Glutamatergic neuron (in vitro differentiated cells): ENCODE measurements around the gene PCED1A. TPM values are rescaled to one million over a fixed set of nuclear protein-coding genes. Genes with fewer than 3 reads are reported as not detected.

ENCODE experiments used
- DNase-seq: peaks from one replicate; pipeline ENCODE4 v3.0.0; 2022
- H3K27ac Mint-ChIP-seq: one replicate; pipeline ENCODE4 v1.8.0; 2020; ENCODE audit warnings: mild to moderate bottlenecking, mixed read lengths, inconsistent platforms; ENCODE audit not compliant: unreplicated experiment
- H3K27me3 Mint-ChIP-seq: one replicate; pipeline ENCODE4 v1.8.0; 2020; ENCODE audit warnings: mild to moderate bottlenecking, moderate library complexity, mixed read lengths, inconsistent platforms; ENCODE audit not compliant: unreplicated experiment
- H3K36me3 Mint-ChIP-seq: one replicate; pipeline ENCODE4 v1.8.0; 2020; ENCODE audit warnings: mild to moderate bottlenecking, mixed read lengths, inconsistent platforms; ENCODE audit not compliant: unreplicated experiment
- H3K4me1 Mint-ChIP-seq: one replicate; pipeline ENCODE4 v1.8.0; 2020; ENCODE audit warnings: mild to moderate bottlenecking, low read depth, mixed read lengths, inconsistent platforms; ENCODE audit not compliant: unreplicated experiment
- H3K4me3 Mint-ChIP-seq: one replicate; pipeline ENCODE4 v1.8.0; 2020; ENCODE audit warnings: mild to moderate bottlenecking, mixed read lengths, inconsistent platforms; ENCODE audit not compliant: unreplicated experiment
- H3K9me3 Mint-ChIP-seq: one replicate; pipeline ENCODE4 v1.8.0; 2020; ENCODE audit warnings: mild to moderate bottlenecking, moderate library complexity, mixed read lengths, inconsistent platforms; ENCODE audit not compliant: unreplicated experiment
- total RNA-seq: library from RNA; stranded (reverse); fragmentation: NEBNext Ultra II Directional; extraction: Animal tissue kit (Norgen Biotek cat#: 25700); gene quantifications from one replicate; pipeline ENCODE4 v1.2.1, GENCODE V29; 2021; ENCODE audit not compliant: unreplicated experiment
- TF ChIP-seq, protein P1 (sequence below): fragments of 200-600 bp; sonication (generic); IDR thresholded peaks from one replicate; pipeline ENCODE4 v1.5.0; 2021; ENCODE audit not compliant: partially characterized antibody, unreplicated experiment

The PCED1A gene
- total RNA-seq, 1 donor from 2014 or later, result 41.6 TPM

DNA sequence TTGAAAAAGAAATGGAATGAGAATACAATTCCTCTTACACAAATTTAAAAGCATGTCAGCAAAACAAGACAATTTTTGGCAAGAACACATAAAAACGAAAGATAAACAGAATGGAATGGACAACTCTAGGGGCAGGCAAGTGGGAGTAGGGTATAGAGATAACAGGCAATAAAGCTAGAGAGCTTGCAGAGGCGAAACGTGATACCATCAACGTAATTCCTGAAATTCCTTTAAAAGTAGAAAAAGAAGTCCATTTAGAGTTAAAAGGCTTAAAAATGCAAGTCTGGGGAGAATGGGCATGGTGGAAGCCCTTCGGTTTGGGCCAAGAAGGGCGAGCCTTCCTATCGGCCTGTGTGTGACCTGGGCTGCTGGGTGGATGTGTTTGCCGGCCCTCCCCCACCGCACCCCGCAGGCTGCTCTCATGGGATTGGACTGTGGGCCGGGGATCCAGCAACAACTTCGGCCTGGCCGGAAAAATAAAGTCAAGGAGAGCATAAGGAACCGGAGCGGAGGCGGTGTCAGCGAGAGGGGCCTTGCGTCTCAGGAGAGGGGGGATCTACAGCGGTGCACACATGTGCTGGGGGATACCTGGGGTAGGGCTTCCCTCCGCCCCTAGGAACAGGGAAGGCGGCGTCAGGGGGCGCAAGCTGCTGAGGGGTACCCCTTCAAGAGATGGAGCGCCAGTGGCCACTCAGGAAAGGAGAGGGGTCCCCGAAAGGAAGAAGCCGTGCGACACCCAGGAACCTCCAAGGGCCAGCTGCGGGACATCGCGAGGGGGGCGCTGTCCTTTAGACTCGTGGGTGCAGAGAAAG, 20.2 kb downstream of the PCED1A start:
- DNase-seq, result no peak
- H3K36me3 Mint-ChIP-seq, result peaks cover 5% of the 10 kb centered on the region
- peaks cover 16% of the 10 kb centered on the region for H3K27me3 Mint-ChIP-seq
- H3K27ac Mint-ChIP-seq, result no peak overlapping the region
- H3K9me3 Mint-ChIP-seq, result peaks cover 9% of the 10 kb centered on the region
- TF ChIP-seq, protein P1, sequence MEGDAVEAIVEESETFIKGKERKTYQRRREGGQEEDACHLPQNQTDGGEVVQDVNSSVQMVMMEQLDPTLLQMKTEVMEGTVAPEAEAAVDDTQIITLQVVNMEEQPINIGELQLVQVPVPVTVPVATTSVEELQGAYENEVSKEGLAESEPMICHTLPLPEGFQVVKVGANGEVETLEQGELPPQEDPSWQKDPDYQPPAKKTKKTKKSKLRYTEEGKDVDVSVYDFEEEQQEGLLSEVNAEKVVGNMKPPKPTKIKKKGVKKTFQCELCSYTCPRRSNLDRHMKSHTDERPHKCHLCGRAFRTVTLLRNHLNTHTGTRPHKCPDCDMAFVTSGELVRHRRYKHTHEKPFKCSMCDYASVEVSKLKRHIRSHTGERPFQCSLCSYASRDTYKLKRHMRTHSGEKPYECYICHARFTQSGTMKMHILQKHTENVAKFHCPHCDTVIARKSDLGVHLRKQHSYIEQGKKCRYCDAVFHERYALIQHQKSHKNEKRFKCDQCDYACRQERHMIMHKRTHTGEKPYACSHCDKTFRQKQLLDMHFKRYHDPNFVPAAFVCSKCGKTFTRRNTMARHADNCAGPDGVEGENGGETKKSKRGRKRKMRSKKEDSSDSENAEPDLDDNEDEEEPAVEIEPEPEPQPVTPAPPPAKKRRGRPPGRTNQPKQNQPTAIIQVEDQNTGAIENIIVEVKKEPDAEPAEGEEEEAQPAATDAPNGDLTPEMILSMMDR, result no peak
- H3K4me3 Mint-ChIP-seq, result peak overlapping the region; percentile 60
- H3K4me1 Mint-ChIP-seq, result peaks cover 3% of the 10 kb centered on the region

DNA sequence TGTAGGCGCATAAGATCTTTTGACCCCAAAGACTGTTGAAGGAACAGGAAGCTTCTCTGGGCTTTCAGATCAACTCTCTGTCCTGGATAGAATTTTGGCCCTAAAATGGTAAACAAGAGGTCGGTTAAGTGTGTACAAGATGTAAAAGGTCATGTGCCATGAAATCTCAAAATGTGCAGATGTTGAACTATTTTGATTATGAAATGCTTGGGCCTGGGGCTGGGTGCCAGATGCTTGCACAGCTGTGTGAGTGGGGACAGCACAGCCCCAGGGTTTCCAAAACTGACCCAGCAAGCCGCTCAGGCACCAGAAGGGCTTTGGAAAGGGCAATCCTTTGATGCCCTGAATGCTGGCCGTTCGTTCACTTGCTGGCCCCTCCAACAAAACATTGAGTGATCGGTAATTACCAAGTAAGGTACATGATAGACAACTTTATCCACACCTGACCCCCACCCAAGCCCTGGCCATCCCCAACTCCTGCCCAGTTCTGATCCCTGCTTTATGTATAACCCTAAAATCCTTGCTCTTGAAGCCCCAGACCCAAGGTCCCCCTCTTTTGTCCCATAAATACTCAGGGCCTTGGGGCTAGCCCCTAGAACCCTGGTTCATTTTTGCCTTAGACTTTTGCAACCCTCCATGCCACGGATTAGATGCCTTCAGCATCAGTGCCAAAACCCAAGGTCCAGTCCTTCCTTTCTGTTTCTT, 22.4 kb downstream of the PCED1A start:
- H3K27ac Mint-ChIP-seq, result no peak overlapping the region
- H3K9me3 Mint-ChIP-seq, result peaks cover 11% of the 10 kb centered on the region
- H3K36me3 Mint-ChIP-seq, result peaks cover 5% of the 10 kb centered on the region
- no peak overlapping the region for H3K4me3 Mint-ChIP-seq
- TF ChIP-seq, protein P1, result no peak
- no peak for DNase-seq
- H3K27me3 Mint-ChIP-seq, result peaks cover 19% of the 10 kb centered on the region
- H3K4me1 Mint-ChIP-seq, result peaks cover 13% of the 10 kb centered on the region

DNA sequence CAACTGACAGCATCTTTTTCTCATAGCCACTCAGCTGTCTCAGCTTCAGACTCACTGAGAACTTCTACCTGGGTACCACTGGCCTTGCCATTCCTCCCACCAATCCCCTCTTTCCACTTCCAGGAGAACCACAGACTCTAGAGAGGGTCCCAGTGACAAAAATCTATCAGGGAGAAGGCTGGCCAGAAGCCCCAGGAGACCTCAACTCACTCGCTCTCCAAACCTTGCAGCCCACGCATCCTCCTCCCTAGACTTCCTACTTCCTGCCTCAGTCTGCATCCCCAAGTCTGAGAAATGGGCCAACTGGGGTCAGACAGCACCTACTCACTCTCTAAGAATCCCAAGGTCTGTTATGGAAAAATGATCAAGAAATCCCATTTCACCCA, 23.1 kb downstream of the PCED1A start:
- Mint-ChIP-seq H3K4me1 (peaks cover 13% of the 10 kb centered on the region), H3K4me3 (no peak overlapping the region), H3K27me3 (peaks cover 19% of the 10 kb centered on the region), H3K36me3 (peaks cover 5% of the 10 kb centered on the region), H3K9me3 (peaks cover 11% of the 10 kb centered on the region), H3K27ac (no peak overlapping the region)
- no peak for DNase-seq
- TF ChIP-seq, protein P1, result no peak

DNA sequence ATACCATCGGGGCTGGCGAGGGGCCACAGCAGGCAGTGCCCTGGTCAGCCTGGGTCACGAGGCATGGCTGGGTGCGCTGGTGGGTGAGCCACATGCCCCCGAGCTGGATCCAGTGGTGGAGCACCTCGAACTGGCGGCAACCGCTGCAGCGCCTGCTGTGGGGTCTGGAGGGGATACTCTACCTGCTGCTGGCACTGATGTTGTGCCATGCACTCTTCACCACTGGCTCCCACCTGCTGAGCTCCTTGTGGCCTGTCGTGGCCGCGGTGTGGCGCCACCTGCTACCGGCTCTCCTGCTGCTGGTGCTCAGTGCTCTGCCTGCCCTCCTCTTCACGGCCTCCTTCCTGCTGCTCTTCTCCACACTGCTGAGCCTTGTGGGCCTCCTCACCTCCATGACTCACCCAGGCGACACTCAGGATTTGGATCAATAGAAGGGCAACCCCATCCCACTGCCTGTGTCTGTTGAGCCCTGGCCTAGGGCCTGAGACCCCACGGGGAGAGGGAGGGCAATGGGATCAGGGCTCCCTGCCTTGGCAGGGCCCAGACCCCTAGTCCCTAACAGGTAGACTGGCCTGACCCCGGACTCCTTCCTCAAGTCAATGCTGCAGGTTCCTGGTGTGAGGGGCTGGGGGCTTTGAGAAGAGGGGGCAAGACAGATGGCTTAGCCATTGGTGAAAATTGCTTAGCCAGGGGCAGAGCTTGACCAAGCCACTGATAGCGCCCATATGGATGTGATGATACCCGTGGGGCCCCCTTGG, 23.7 kb downstream of the PCED1A start:
- Mint-ChIP-seq H3K27ac (no peak overlapping the region), H3K4me3 (no peak overlapping the region), H3K9me3 (peaks cover 10% of the 10 kb centered on the region), H3K36me3 (peaks cover 8% of the 10 kb centered on the region), H3K4me1 (peaks cover 13% of the 10 kb centered on the region), H3K27me3 (peaks cover 18% of the 10 kb centered on the region)
- DNase-seq, result no peak
- TF ChIP-seq, protein P1, result no peak
